ENCODE results near the gene KPNA5.

KPNA5 gene

DNA sequence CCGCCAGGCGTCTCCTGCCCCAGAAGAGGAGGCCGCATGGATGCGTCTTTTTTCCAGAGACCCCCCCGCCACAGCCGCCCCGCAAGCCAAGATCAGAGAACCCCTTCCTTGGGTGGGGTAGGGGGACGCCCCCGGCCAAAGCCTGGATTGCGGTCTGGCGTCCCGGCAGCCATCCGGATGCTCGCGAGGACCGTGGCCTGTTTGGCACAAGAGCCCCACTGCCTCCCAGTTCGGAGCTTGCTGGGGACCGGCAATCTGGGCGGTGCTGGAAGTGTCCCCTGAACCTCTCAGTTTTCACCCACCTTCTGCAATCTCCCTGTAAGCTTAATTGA lies 83.6 kb downstream of the KPNA5 start:
- Histone ChIP-seq H4K20me1 (no peaks in the 10 kb centered on the region), H3K4me2 (no peak overlapping the region), H3K27me3 (peaks cover 0 to 5% (median 0%) of the 10 kb centered on the region in 11 experiments; a peak in 4 of 22 replicates), H3K27ac (no peak overlapping the region), H3K4me1 (no peaks in the 10 kb centered on the region), H3K9ac (no peak overlapping the region), H3K9me3 (replicated peaks in 1 of 11) (peaks cover 15 to 22% (median 20%) of the 10 kb centered on the region in 11 experiments), H3K36me3 (no peaks in the 10 kb centered on the region), H3K4me3 (no peak overlapping the region)
- TF ChIP-seq Cebpa-rat (IDR thresholded peaks at IDR 0.05) = no peak

DNA sequence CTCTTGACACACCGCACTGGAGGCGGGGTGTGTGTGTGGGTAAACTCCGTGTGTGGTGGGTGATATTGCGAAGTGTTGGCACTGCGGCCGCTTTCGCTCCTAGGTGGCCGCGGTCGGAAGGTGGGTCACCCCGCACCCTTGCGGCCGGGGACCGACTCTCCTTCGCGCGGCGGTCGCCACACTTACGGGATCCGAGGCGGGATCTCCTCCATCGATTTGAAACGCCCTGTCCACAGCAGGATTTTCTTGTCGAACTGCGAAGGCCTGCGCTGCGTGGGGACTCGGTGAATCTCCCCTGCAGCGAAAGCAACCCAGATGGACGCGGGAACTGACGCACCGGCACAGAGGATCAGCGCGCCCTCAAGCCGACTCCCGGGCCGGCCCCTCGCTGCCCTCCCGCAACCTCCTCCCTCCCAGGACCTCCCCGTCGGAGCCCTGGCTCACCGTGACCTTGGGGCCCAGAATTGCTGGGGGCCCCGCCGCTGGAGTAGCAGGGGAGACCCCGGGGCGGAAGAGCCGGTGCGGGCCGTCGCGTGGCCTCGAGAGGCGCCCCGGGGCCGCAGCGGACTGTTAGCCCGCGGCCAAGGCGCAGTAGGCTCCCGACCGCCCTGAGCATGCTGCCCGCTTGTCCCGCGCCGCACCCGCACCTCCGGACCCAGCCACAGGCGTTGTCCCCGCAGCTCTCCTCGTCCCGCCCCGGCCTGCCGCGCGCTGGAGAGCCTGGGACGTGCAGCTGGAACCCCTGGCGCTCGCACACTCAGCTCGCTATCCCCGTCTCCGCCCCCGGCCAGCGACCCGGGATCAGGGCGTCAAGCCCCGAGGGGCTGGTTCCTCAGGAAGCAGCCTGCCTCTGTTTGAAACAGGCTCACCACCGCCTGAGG lies 84.2 kb downstream of the KPNA5 start, which contains the start of gene FAM162B:
TSS of gene FAM162B (minus strand) at position 759 of the 881 bp plus-strand sequence. CDS start at position 616, 143 bp downstream.
- no peak within 1 kb of the TSS for H3K4me3 ChIP-seq
- no peak within 1 kb of the TSS for H3K27ac ChIP-seq
- no peak for TF ChIP-seq Cebpa-rat (IDR thresholded peaks at IDR 0.05)
- H4K20me1 ChIP-seq = no peaks in the 10 kb centered on the region
- no peaks in the 10 kb centered on the region for H3K36me3 ChIP-seq
- no peaks in the 10 kb centered on the region for H3K4me1 ChIP-seq
- peaks cover 0 to 5% (median 0%) of the 10 kb centered on the region in 11 experiments; a peak in 4 of 22 replicates for H3K27me3 ChIP-seq
- H3K4me2 ChIP-seq = no peak within 1 kb of the TSS
- no peak within 1 kb of the TSS for H3K9ac ChIP-seq
- H3K9me3 ChIP-seq (replicated peaks in 1 of 11) = peaks cover 15 to 22% (median 20%) of the 10 kb centered on the region in 11 experiments

GRCh38 chr6:116766506-116767176 lies 85.6 kb downstream of the KPNA5 start:
- no peak overlapping the region for H3K4me2 ChIP-seq
- TF ChIP-seq Cebpa-rat (IDR thresholded peaks at IDR 0.05) = peak in 2 of 11 experiments; percentile 40 to 43; a peak in 2 of 22 replicates
- H3K9ac ChIP-seq = no peak overlapping the region
- no peak overlapping the region for H3K4me3 ChIP-seq
- H3K36me3 ChIP-seq = no peaks in the 10 kb centered on the region
- peaks cover 15 to 22% (median 20%) of the 10 kb centered on the region in 11 experiments for H3K9me3 ChIP-seq (replicated peaks in 1 of 11)
- H3K27ac ChIP-seq = no peak overlapping the region
- peaks cover 0 to 5% (median 0%) of the 10 kb centered on the region in 11 experiments; a peak in 4 of 22 replicates for H3K27me3 ChIP-seq
- no peaks in the 10 kb centered on the region for H4K20me1 ChIP-seq
- H3K4me1 ChIP-seq = no peaks in the 10 kb centered on the region

GRCh38 chr6:116767715-116768114 lies 86.7 kb downstream of the KPNA5 start:
- Histone ChIP-seq H3K27ac (no peak overlapping the region), H3K36me3 (no peaks in the 10 kb centered on the region), H3K4me3 (no peak overlapping the region), H3K4me1 (no peaks in the 10 kb centered on the region), H3K4me2 (no peak overlapping the region), H4K20me1 (no peaks in the 10 kb centered on the region), H3K9me3 (replicated peaks in 1 of 11) (peaks cover 15 to 22% (median 20%) of the 10 kb centered on the region in 11 experiments), H3K27me3 (peaks cover 0 to 5% (median 0%) of the 10 kb centered on the region in 11 experiments; a peak in 4 of 22 replicates), H3K9ac (no peak overlapping the region)
- TF ChIP-seq Cebpa-rat (IDR thresholded peaks at IDR 0.05) = no peak

DNA sequence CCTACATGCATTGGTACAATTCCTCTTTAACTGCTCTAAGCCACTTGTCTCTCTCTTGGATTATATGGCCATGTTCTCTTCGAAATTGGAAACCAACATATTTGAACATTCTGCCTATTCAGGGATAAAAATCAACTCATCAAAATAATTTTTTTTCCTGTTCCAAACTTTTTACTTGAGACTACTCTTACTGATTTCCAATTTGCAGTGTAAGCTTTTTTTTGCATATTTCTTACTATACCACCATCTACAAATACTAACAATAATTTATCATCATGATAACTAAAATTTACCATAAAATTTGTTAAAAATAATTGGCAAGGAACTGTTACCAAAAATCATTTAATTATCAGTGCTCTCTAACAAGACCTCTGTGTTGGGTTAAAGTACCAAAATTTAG lies 91.4 kb downstream of the KPNA5 start:
- no peaks in the 10 kb centered on the region for H3K27me3 ChIP-seq
- no peak overlapping the region for H3K27ac ChIP-seq
- H3K9ac ChIP-seq = no peak overlapping the region
- no peak overlapping the region for H3K4me2 ChIP-seq
- TF ChIP-seq Cebpa-rat (IDR thresholded peaks at IDR 0.05) = no peak
- H4K20me1 ChIP-seq = no peaks in the 10 kb centered on the region
- H3K4me1 ChIP-seq = no peaks in the 10 kb centered on the region
- no peak overlapping the region for H3K4me3 ChIP-seq
- no peaks in the 10 kb centered on the region for H3K9me3 ChIP-seq (replicated peaks in 1 of 11)
- no peaks in the 10 kb centered on the region for H3K36me3 ChIP-seq

GRCh38 chr6:116773886-116774285 lies 92.9 kb downstream of the KPNA5 start:
- Histone ChIP-seq H3K4me3 (no peak overlapping the region), H3K9me3 (replicated peaks in 1 of 11) (no peaks in the 10 kb centered on the region), H3K9ac (no peak overlapping the region), H3K36me3 (no peaks in the 10 kb centered on the region), H3K27ac (no peak overlapping the region), H3K4me2 (no peak overlapping the region), H3K4me1 (no peaks in the 10 kb centered on the region), H4K20me1 (no peaks in the 10 kb centered on the region), H3K27me3 (no peaks in the 10 kb centered on the region)
- no peak for TF ChIP-seq Cebpa-rat (IDR thresholded peaks at IDR 0.05)

GRCh38 chr6:116779573-116780164 lies 98.7 kb downstream of the KPNA5 start:
- Histone ChIP-seq H3K4me2 (no peak overlapping the region), H3K36me3 (no peaks in the 10 kb centered on the region), H3K9ac (no peak overlapping the region), H3K9me3 (replicated peaks in 1 of 11) (no peaks in the 10 kb centered on the region), H3K4me1 (no peaks in the 10 kb centered on the region), H4K20me1 (no peaks in the 10 kb centered on the region), H3K27ac (no peak overlapping the region), H3K4me3 (no peak overlapping the region), H3K27me3 (no peaks in the 10 kb centered on the region)
- no peak for TF ChIP-seq Cebpa-rat (IDR thresholded peaks at IDR 0.05)

DNA sequence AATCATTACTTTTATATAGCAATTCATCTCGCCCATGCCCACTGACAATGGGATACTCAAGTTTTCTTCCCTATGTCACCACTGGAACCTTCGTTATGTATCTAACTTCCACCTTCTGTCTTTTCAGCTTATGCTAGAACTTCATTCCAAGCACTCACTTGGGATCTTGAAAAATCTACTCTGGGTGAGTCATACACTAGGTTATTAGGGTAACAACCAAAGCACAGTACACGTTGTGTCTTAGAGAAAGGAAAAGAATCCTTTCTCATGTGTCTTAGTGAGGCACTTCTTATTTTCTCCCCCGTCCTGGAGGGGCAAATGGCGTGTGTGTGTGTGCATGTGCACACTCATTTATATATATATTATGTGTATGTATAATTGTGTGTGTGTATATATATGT lies 102.8 kb downstream of the KPNA5 start:
- Histone ChIP-seq H3K4me2 (no peak overlapping the region), H3K9me3 (replicated peaks in 1 of 11) (no peaks in the 10 kb centered on the region), H3K27me3 (no peaks in the 10 kb centered on the region), H3K36me3 (no peaks in the 10 kb centered on the region), H3K27ac (no peak overlapping the region), H3K4me1 (no peaks in the 10 kb centered on the region), H3K9ac (no peak overlapping the region), H3K4me3 (no peak overlapping the region), H4K20me1 (no peaks in the 10 kb centered on the region)
- no peak for TF ChIP-seq Cebpa-rat (IDR thresholded peaks at IDR 0.05)
